SK-N-SH (cell line): ENCODE results near the gene GNB1L.

Experiments used
- CTCF ChIP-seq: fragments of 200-600 bp; sonication (generic); IDR thresholded peaks from 2 replicates; pipeline ENCODE4 v1.6.1; 2017; ENCODE audit warnings: antibody characterized with exemption, mild to moderate bottlenecking, moderate library complexity
- SIN3A ChIP-seq: IDR thresholded peaks from 2 replicates; pipeline ENCODE4 v1.6.1; 2012; ENCODE audit warnings: low read depth, mild to moderate bottlenecking, low read length, moderate library complexity, borderline replicate concordance

DNA sequence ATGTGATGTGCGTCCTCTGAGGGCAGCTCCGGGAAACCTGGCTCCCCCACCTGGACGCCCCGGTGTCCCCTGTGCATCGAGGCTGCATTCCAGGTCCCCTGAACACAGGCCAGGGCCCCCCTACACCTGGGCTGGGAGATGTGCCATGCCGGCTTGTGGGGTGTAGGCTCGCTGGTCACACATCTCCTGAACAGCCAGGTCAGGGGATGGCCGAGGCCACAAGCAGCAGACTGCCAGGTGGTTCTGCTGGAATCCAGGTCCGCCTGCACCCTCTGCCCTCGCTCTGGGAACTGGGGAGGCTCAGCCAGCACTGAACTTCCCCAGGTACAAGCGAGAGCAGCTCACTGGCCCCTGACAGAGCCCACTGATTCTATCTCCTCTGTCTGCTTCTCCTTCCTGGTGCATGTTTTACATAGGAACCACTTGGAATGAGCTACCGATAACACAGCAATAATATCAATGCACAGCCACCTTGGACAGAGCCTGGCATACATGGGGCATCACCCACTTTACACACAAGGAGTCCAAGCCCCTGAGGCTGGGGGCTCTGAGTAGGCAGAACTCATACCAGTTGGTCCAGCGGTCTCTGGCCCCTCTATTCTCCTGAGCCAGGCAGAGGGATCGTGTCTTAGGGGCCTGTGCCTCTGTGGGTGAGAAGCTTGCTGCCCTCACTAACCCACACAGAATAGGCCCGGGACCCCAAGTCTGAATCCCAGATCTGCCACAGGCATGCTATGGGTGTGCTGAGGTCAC lies 47.3 kb downstream of the GNB1L start:
- TF ChIP-seq CTCF (no peak), SIN3A (no peak)
